ENCODE data around the gene HMCES. TPM values are rescaled to one million over a fixed set of nuclear protein-coding genes. Genes with fewer than 3 reads are reported as not detected.

Gene HMCES, protein sequence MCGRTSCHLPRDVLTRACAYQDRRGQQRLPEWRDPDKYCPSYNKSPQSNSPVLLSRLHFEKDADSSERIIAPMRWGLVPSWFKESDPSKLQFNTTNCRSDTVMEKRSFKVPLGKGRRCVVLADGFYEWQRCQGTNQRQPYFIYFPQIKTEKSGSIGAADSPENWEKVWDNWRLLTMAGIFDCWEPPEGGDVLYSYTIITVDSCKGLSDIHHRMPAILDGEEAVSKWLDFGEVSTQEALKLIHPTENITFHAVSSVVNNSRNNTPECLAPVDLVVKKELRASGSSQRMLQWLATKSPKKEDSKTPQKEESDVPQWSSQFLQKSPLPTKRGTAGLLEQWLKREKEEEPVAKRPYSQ
- 26.8 TPM for polyA plus RNA-seq (2013, experiment 1 of 2)
- 25.4 TPM for polyA plus RNA-seq (2013, experiment 2 of 2)

DNA sequence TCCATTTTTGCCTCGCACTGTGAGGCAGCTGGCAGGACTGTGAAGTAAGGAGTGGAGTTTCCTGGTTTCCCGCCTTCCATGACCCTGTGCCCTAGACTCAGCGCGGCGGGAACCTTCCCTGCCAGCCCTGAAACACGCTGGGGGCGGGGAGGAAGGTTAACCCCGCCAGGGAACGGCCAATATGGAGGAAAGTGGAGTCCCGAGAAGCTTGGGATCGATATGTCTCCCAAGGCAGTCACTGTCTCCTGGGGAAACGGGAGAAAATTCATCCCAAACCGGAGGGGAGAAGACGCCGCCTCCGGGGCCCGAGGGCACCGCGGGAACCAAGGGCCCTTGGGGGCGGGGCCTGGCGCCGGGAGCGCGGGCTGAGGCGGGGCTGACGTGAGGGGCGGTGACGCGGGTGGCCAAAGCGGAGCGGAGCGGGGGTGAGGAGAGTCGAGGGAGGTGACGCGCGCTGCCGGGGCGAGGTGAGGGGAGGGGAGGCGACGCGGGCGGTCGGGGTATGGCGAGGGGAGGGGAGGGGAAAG lies at the start of gene HMCES:
HMCES (plus strand) TSS at position 432 of the 527 bp plus-strand sequence. CDS start 863 bp downstream, outside the sequence.
- Histone ChIP-seq H4K8ac (ENCODE audit: low read depth, low read length) (no peak within 1 kb of the TSS), H3K36me3 (replicated peaks in 1 of 2; ENCODE audit: control insufficient read depth in 2 of 2, insufficient read depth in 2 of 2, low read length in 2 of 2) (peaks cover 22 to 74% of the 10 kb centered on the region in 2 donors), H3K4ac (ENCODE audit: low read length) (peak within 1 kb of the TSS; percentile 44)

DNA sequence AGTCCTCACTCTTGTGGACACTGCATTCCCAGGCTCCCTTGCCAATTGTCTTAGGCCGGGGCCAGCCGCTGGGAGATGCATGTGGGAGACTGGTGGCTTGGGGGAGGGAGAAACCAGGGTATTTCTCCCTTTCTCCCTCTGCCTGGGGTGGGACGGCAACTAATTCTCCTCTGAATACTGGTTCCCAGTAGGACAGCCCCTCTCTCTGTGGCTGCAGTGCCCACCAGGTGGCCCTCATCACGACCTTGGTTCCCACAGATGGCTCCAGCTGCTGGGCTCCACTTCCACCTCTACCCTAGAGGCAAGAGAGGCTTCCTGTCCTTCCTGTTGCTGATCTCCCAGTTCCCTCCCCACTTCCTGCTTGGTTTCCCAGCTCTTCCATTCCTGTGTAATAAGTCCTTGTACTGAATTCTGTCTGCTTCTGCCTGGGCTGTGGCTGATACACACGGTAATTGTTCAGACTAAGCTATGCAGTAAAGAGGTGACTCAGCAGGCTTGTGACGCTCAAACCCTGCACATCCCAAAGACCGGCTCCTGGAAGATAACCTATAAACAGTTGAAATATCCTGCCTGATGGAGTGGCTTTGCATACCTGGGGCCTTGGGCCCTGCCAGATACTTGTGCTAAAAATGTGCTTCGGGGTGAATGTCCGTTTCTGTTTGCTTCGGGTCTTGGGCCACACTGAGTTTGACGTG lies 49.6 kb upstream of the HMCES start:
- Histone ChIP-seq H3K79me1 (ENCODE audit: low read depth, low read length) (no peaks in the 10 kb centered on the region), H3K4me1 (ENCODE audit: control insufficient read depth in 2 of 2, insufficient read depth in 1 of 2, low read depth in 1 of 2, low read length in 2 of 2) (peaks cover 0 to 2% of the 10 kb centered on the region in 2 donors), H2BK120ac (ENCODE audit: low read depth, low read length) (no peak overlapping the region), H3K36me3 (replicated peaks in 1 of 2; ENCODE audit: control insufficient read depth in 2 of 2, insufficient read depth in 2 of 2, low read length in 2 of 2) (no peaks in the 10 kb centered on the region), H3K27me3 (ENCODE audit: control insufficient read depth in 3 of 3, insufficient read depth in 3 of 3, low read depth in 1 of 3, low read length in 3 of 3) (no peaks in the 10 kb centered on the region), H3K4me3 (ENCODE audit: low read length in 2 of 2) (no peak overlapping the region), H3K27ac (replicated peaks; ENCODE audit: low read length) (peak overlapping the region; percentile 5), H3K18ac (ENCODE audit: low read length) (peak overlapping the region; percentile 25), H2AFZ (ENCODE audit: low read length) (peak overlapping the region; percentile 84), H3K14ac (ENCODE audit: low read length) (no peak overlapping the region), H3K9ac (ENCODE audit: low read depth, low read length, poor library complexity) (no peak overlapping the region), H3K23ac (ENCODE audit: low read depth, low read length, poor library complexity) (no peak overlapping the region), H3K9me3 (replicated peaks in 1 of 2; ENCODE audit: control insufficient read depth in 2 of 2, insufficient read depth in 1 of 2, low read depth in 1 of 2, low read length in 2 of 2) (no peaks in the 10 kb centered on the region), H3K4me2 (ENCODE audit: insufficient read depth, low read length, poor library complexity, severe bottlenecking) (no peak overlapping the region), H4K8ac (ENCODE audit: low read depth, low read length) (no peak overlapping the region), H2AK5ac (ENCODE audit: low read depth, low read length) (no peak overlapping the region), H2BK15ac (ENCODE audit: low read length) (no peak overlapping the region), H2BK5ac (ENCODE audit: low read length) (no peak overlapping the region), H4K91ac (ENCODE audit: low read depth, low read length, poor library complexity) (no peak overlapping the region), H3K4ac (ENCODE audit: low read length) (no peak overlapping the region), H2BK12ac (ENCODE audit: low read length) (peak overlapping the region; percentile 1)
- no peak for DNase-seq (ENCODE audit: low spot score)
- WGBS, 2 donors (ENCODE audit: extremely low coverage in 2 of 2, insufficient read length in 2 of 2, insufficient replicate concordance in 1 of 2), result no CpG with 5 or more reads among the region's 11 CpGs

More for the DNA sequence above, at the start of gene HMCES:
- H3K4me1 ChIP-seq (ENCODE audit: control insufficient read depth in 2 of 2, insufficient read depth in 1 of 2, low read depth in 1 of 2, low read length in 2 of 2), result peaks cover 7% of the 10 kb centered on the region in 2 donors
- no CpG with 5 or more reads among the region's 44 CpGs for WGBS, 2 donors (ENCODE audit: extremely low coverage in 2 of 2, insufficient read length in 2 of 2, insufficient replicate concordance in 1 of 2)
- no peak within 1 kb of the TSS for H4K91ac ChIP-seq (ENCODE audit: low read depth, low read length, poor library complexity)
- H2AK5ac ChIP-seq (ENCODE audit: low read depth, low read length), result peak within 1 kb of the TSS; percentile 32
- H3K27me3 ChIP-seq (ENCODE audit: control insufficient read depth in 3 of 3, insufficient read depth in 3 of 3, low read depth in 1 of 3, low read length in 3 of 3), result no peaks in the 10 kb centered on the region
- H3K27ac ChIP-seq (replicated peaks; ENCODE audit: low read length), result peak within 1 kb of the TSS; percentile 97
- no peaks in the 10 kb centered on the region for H3K9me3 ChIP-seq (replicated peaks in 1 of 2; ENCODE audit: control insufficient read depth in 2 of 2, insufficient read depth in 1 of 2, low read depth in 1 of 2, low read length in 2 of 2)
- H2BK12ac ChIP-seq (ENCODE audit: low read length), result peak within 1 kb of the TSS; percentile 86
- H2BK15ac ChIP-seq (ENCODE audit: low read length), result peak within 1 kb of the TSS; percentile 60
- peak within 1 kb of the TSS; percentile 95 for H3K18ac ChIP-seq (ENCODE audit: low read length)
- peaks cover 2% of the 10 kb centered on the region for H3K79me1 ChIP-seq (ENCODE audit: low read depth, low read length)
- H2BK5ac ChIP-seq (ENCODE audit: low read length), result peak within 1 kb of the TSS; percentile 83
- H3K9ac ChIP-seq (ENCODE audit: low read depth, low read length, poor library complexity), result peak within 1 kb of the TSS; percentile 91
- peak within 1 kb of the TSS; percentile 88 to 95 for H3K4me3 ChIP-seq (ENCODE audit: low read length in 2 of 2)
- peak within 1 kb of the TSS; percentile 94 for H2AFZ ChIP-seq (ENCODE audit: low read length)
- peak within 1 kb of the TSS; percentile 28 for H3K14ac ChIP-seq (ENCODE audit: low read length)
- peak within 1 kb of the TSS; percentile 59 for H3K23ac ChIP-seq (ENCODE audit: low read depth, low read length, poor library complexity)
- H3K4me2 ChIP-seq (ENCODE audit: insufficient read depth, low read length, poor library complexity, severe bottlenecking), result peak within 1 kb of the TSS; percentile 85
- H2BK120ac ChIP-seq (ENCODE audit: low read depth, low read length), result peak within 1 kb of the TSS; percentile 89
- peak; percentile 90 for DNase-seq (ENCODE audit: low spot score)

DNA sequence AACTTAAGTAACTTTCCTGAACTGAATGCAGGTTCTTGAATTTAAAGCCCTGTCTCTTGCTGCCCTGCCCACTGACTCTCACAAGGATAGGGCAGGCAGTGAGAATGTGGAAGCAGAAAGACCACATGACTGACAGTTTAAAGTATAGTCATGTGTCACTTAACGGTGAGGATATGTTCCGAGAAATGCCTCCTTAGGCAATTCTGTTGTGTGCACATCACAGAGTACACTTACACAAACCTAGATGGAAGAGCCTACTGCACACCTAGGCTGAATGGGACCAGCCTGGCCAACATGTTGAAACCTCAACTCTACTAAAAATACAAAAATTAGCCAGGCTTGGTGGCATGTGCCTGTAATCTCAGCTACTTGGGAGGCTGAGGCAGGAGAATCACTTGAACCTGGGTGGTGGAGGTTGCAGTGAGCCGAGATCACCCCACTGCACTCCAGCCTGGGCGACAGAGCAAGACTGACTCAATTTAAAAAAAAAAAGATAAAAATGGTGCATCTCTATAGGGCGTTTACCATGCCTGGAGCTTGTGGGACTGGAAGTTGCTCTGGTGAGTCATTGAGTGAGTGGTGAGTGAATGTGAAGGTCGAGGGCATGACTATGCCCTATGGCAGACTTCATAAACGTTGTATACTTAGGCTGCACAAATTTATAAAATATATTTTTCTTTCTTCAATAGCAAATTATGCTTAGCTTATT lies 48.2 kb upstream of the HMCES start:
- Histone ChIP-seq H4K8ac (ENCODE audit: low read depth, low read length) (no peak overlapping the region), H4K91ac (ENCODE audit: low read depth, low read length, poor library complexity) (no peak overlapping the region), H3K14ac (ENCODE audit: low read length) (no peak overlapping the region), H3K27me3 (ENCODE audit: control insufficient read depth in 3 of 3, insufficient read depth in 3 of 3, low read depth in 1 of 3, low read length in 3 of 3) (no peaks in the 10 kb centered on the region), H2BK12ac (ENCODE audit: low read length) (no peak overlapping the region), H3K23ac (ENCODE audit: low read depth, low read length, poor library complexity) (no peak overlapping the region), H3K36me3 (replicated peaks in 1 of 2; ENCODE audit: control insufficient read depth in 2 of 2, insufficient read depth in 2 of 2, low read length in 2 of 2) (no peaks in the 10 kb centered on the region), H3K79me1 (ENCODE audit: low read depth, low read length) (no peaks in the 10 kb centered on the region), H3K4ac (ENCODE audit: low read length) (no peak overlapping the region), H3K4me3 (ENCODE audit: low read length in 2 of 2) (no peak overlapping the region), H3K4me1 (ENCODE audit: control insufficient read depth in 2 of 2, insufficient read depth in 1 of 2, low read depth in 1 of 2, low read length in 2 of 2) (peaks cover 0 to 2% of the 10 kb centered on the region in 2 donors), H2BK5ac (ENCODE audit: low read length) (no peak overlapping the region), H3K9ac (ENCODE audit: low read depth, low read length, poor library complexity) (no peak overlapping the region), H2BK15ac (ENCODE audit: low read length) (no peak overlapping the region), H3K9me3 (replicated peaks in 1 of 2; ENCODE audit: control insufficient read depth in 2 of 2, insufficient read depth in 1 of 2, low read depth in 1 of 2, low read length in 2 of 2) (no peaks in the 10 kb centered on the region), H2AFZ (ENCODE audit: low read length) (no peak overlapping the region), H2AK5ac (ENCODE audit: low read depth, low read length) (no peak overlapping the region), H3K27ac (replicated peaks; ENCODE audit: low read length) (no peak overlapping the region), H3K4me2 (ENCODE audit: insufficient read depth, low read length, poor library complexity, severe bottlenecking) (no peak overlapping the region), H2BK120ac (ENCODE audit: low read depth, low read length) (no peak overlapping the region), H3K18ac (ENCODE audit: low read length) (no peak overlapping the region)
- no peak for DNase-seq (ENCODE audit: low spot score)
- WGBS, 2 donors (ENCODE audit: extremely low coverage in 2 of 2, insufficient read length in 2 of 2, insufficient replicate concordance in 1 of 2), result no CpG with 5 or more reads among the region's 7 CpGs
